ENCODE results near the gene F8A3.
"Not testable (repeated sequence)": the region's sequence is repeated elsewhere in the genome, so short reads cannot be mapped to it uniquely, and the experiment has no call there.

F8A3 gene

GRCh38 chrX:155458471-155458870 is at the start of gene F8A3:
Gene F8A3, minus strand, starts transcription at chrX:155458620. Its CDS starts 20 bp downstream, at chrX:155458600.
- not testable (repeated sequence) for DNase-seq (ENCODE audit: low read depth); H3K4me3 ChIP-seq (ENCODE audit: control insufficient read depth, low read depth, low read length)

- no peak for TF ChIP-seq CTCF (IDR thresholded peaks at IDR 0.05; ENCODE audit: control insufficient read depth, insufficient read depth, low read depth, low read length, missing control alignments)
- no peak for DNase-seq (ENCODE audit: low read depth)
- no peak overlapping the region for H3K4me3 ChIP-seq (ENCODE audit: control insufficient read depth, low read depth, low read length)
These were observed 46.9 kb upstream of the F8A3 start for GRCh38 chrX:155505296-155505695.

DNA sequence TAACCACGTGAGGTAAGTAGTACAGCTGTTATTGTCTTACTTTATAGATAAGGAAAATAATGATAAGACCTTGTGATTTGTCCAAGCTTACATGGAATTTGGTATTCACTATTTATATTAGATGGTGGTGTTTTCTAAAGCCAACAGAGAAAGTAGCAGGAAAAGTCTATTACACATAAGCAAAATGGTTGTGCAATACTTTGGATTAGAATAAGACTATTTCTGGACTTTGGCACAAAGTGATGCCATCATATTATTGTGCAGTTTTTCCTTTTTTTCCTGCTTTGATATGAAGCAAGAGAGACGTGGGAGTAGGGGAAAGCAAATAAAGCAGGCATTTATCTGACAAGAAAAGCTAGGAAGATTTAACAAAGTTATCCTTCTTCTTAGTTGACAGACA is 36.7 kb upstream of the F8A3 start:
- not testable (repeated sequence) for DNase-seq (ENCODE audit: low read depth); H3K4me3 ChIP-seq (ENCODE audit: control insufficient read depth, low read depth, low read length)

DNA sequence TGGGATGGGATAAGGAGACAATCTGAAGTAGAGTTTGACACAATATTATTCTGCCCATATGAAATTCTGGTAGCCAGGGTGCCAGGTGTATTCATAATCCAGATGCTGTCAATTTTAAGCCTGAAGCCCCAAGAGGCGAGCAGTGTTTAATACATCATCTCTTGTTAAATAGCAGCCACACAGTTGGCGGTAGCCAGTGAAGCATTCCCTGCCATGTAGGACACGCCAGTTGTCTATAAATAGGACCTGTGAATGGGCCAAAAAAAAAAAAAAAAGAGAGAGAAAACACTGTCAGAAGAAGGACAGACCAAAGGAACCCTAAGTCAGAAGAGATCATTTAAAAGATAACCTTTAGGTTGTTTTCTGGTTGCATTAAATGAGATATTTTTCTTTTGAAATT is 33.0 kb upstream of the F8A3 start:
- H3K4me3 ChIP-seq (ENCODE audit: control insufficient read depth, low read depth, low read length); DNase-seq (ENCODE audit: low read depth): not testable (repeated sequence)

GRCh38 chrX:155477136-155477535 is 18.7 kb upstream of the F8A3 start:
- not testable (repeated sequence) for H3K4me3 ChIP-seq (ENCODE audit: control insufficient read depth, low read depth, low read length); DNase-seq (ENCODE audit: low read depth)

DNA sequence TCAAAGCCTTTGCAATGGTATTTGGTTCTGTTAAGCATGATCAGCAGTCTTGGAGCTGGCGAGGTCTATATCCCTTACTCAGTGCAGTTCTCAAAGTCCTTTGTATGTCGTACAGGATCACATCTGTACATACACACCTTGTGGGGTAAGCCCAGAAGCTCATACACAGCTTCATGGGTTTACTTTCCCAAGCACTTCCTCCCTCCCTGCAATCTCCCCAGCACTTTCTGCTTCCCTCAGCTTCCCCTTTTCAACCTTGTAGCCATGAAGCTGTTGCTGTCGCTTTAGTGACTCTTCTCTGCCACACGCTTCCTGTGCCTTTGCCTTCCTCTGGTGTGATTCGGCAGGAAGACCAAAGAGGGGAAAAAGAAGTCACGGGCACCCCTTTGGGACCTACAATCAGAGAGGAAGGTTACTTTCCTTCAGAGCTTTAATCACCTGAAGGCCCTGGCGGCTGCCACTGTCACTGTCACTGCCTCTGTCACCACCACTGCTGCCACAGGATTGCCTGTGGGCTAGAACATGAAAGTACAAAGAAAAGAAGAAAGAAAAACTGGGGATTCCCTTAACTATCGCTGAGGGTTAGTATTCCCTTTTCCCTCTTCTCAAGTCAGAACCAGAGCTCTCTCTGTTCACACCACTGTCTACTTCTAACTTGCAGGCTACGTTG is 8.0 kb upstream of the F8A3 start:
- DNase-seq (ENCODE audit: low read depth); H3K4me3 ChIP-seq (ENCODE audit: control insufficient read depth, low read depth, low read length): not testable (repeated sequence)

- not testable (repeated sequence) for H3K4me3 ChIP-seq (ENCODE audit: control insufficient read depth, low read depth, low read length); DNase-seq (ENCODE audit: low read depth)
These were observed 2.1 kb upstream of the F8A3 start for GRCh38 chrX:155460501-155460900.

GRCh38 chrX:155457761-155458447 is 516 bp downstream of the F8A3 start:
- not testable (repeated sequence) for H3K4me3 ChIP-seq (ENCODE audit: control insufficient read depth, low read depth, low read length); DNase-seq (ENCODE audit: low read depth)

- no peak for DNase-seq (ENCODE audit: low read depth)
- H3K4me3 ChIP-seq (ENCODE audit: control insufficient read depth, low read depth, low read length), result no peak overlapping the region
- TF ChIP-seq CTCF (IDR thresholded peaks at IDR 0.05; ENCODE audit: control insufficient read depth, insufficient read depth, low read depth, low read length, missing control alignments), result no peak
These were observed 17.3 kb downstream of the F8A3 start for GRCh38 chrX:155441097-155441496.

GRCh38 chrX:155435744-155436112 is 22.7 kb downstream of the F8A3 start:
- no peak overlapping the region for H3K4me3 ChIP-seq (ENCODE audit: control insufficient read depth, low read depth, low read length)
- TF ChIP-seq CTCF (IDR thresholded peaks at IDR 0.05; ENCODE audit: control insufficient read depth, insufficient read depth, low read depth, low read length, missing control alignments), result no peak
- DNase-seq (ENCODE audit: low read depth), result no peak

All from AG09309 (cell line).